Transverse colon (tissue), 4 donors: ENCODE results near the gene MAMDC4. TPM values are rescaled to one million over a fixed set of nuclear protein-coding genes. Genes with fewer than 3 reads are reported as not detected.

ENCODE experiments used
- DNase-seq: peaks from one replicate; pipeline ENCODE4 v3.0.0-alpha.2; 2019
- H3K27ac ChIP-seq, 4 donors: fragments of 200-600 bp; sonication (generic); 2 replicates each; pipeline ENCODE4 v1.5.1; 2016 to 2018; ENCODE audit warnings: inconsistent platforms in 4 of 4
- H3K27me3 ChIP-seq: fragments of 200-600 bp; sonication (generic); 2 replicates; pipeline ENCODE4 v1.5.1; 2017; ENCODE audit warnings: inconsistent platforms
- H3K36me3 ChIP-seq, 4 donors: fragments of 200-600 bp; sonication (generic); 2 replicates each; pipeline ENCODE4 v1.5.1; 2017 to 2019; ENCODE audit warnings: inconsistent platforms in 4 of 4
- H3K4me1 ChIP-seq, 4 donors: fragments of 200-600 bp; sonication (generic); 2 replicates each; pipeline ENCODE4 v1.5.1; 2017 to 2020; ENCODE audit warnings: inconsistent platforms in 4 of 4
- H3K4me3 ChIP-seq, 4 donors: fragments of 200-600 bp; sonication (generic); 1 replicate in 1 of 4; 2 replicates in 3 of 4; pipeline versions ENCODE4 v1.5.1 to v1.6.1; 2017 to 2019; ENCODE audit warnings: inconsistent platforms in 4 of 4
- H3K9me3 ChIP-seq, 2 donors: fragments of 200-600 bp; sonication (generic); 2 replicates each; pipeline ENCODE4 v1.5.1; 2017 to 2019; ENCODE audit warnings: inconsistent platforms in 2 of 2
- CTCF ChIP-seq, 5 experiments: fragments of 200-600 bp in 3 of 5; fragments of 450-650 bp in 2 of 5; sonication (generic) in 3 of 5; IDR thresholded peaks; 1 replicate in 2 of 5; 2 replicates in 3 of 5; pipeline ENCODE4 v1.5.1; 2016 to 2017; ENCODE audit warnings: antibody characterized with exemption in 5 of 5, inconsistent platforms in 3 of 5, mild to moderate bottlenecking in 2 of 5, moderate library complexity in 1 of 5
- EP300 ChIP-seq: sonication (generic); formaldehyde crosslinking; IDR thresholded peaks from one replicate; pipeline ENCODE4 v1.6.1; 2017; ENCODE audit warnings: antibody characterized with exemption, low read depth
- POLR2A ChIP-seq: fragments of 450-650 bp; IDR thresholded peaks from one replicate; pipeline ENCODE4 v1.6.1; 2016; ENCODE audit warnings: antibody characterized with exemption, mild to moderate bottlenecking, moderate library complexity
- POLR2AphosphoS5 ChIP-seq, 3 donors: sonication (generic); formaldehyde crosslinking; IDR thresholded peaks; one replicate each; pipeline ENCODE4 v1.6.1; 2016; ENCODE audit warnings: antibody characterized with exemption in 3 of 3
- WGBS, 2 donors: methylation state at CpG; one replicate each; pipeline ENCODE4 v1.1.5; 2018; ENCODE audit warnings: low coverage in 1 of 2; 5-methylcytosine and 5-hydroxymethylcytosine counted together
- in situ Hi-C, 4 donors: fragments of 200-750 bp; cut with MboI; loops; one replicate each; pipeline versions ENCODE4 v1.15.0 to v1.15.1; 2017; ENCODE audit warnings: low sequenced_read_pairs in 3 of 4, low pct_ligation_motif_present in 1 of 4, low pct_unique_long_range_greater_than_20kb in 1 of 4
- intact Hi-C: fragments of 100-400 bp; cut with DNase I; formaldehyde crosslinking; loops from one replicate; pipeline ENCODE4 v1.15.1; 2023; ENCODE audit warnings: low total_unique reads
- small RNA-seq, 4 donors: library from RNA; depleted of rRNA; stranded (forward); fragments of <200 nt; gene quantifications; one replicate each; pipeline ENCODE3, GENCODE V24; 2016
- total RNA-seq, 4 donors: library from RNA; depleted of rRNA; stranded (reverse); fragments of >200 nt; gene quantifications; one replicate each; pipeline ENCODE4 v1.1.0, GENCODE V29; 2016

Gene MAMDC4
- total RNA-seq, 4 donors from 2014 or later, result 11.4 to 52.5 (median 23.2) TPM

- TF ChIP-seq POLR2A (no peak), POLR2AphosphoS5 (IDR thresholded peaks at IDR 0.05) (no peak), CTCF (IDR thresholded peaks at IDR 0.05) (no peak), EP300 (no peak)
- DNase-seq, result no peak
- in situ Hi-C loops, result no loop called here
- no peak overlapping the region for H3K27ac ChIP-seq
- peaks cover 10 to 20% (median 18%) of the 10 kb centered on the region in 4 donors for H3K4me1 ChIP-seq
- intact Hi-C loops, result no loop called here
- H3K36me3 ChIP-seq, result peaks cover 0 to 12% (median 5%) of the 10 kb centered on the region in 4 donors
- 92% methylated on average over 27 of the region's 29 CpGs; no CpG with 5 or more reads in 1 of the 2 donors for WGBS, 2 donors
- H3K4me3 ChIP-seq, result no peak overlapping the region
- H3K9me3 ChIP-seq, result no peaks in the 10 kb centered on the region
- H3K27me3 ChIP-seq, result no peaks in the 10 kb centered on the region
Measured at GRCh38 chr9:136907011-136907914, 55.1 kb downstream of the MAMDC4 start.

Small RNAs within 50 kb of the gene (small RNA-seq; reads per million reads assigned to genes)
- gene MIR4292, result 0 reads per million in 4 donors
- gene MIR4479, result 0 to 0.14 (median 0) reads per million in 4 donors

Other genes starting within 250 kb of the MAMDC4 start
- 10 to 100 TPM; 12.3 to 64.7 (median 33.6) TPM for gene EGFL7, start 189.4 kb upstream of the MAMDC4 start, total RNA-seq
- gene AGPAT2, start 164.9 kb upstream of the MAMDC4 start, total RNA-seq, result 100 to 1,000 TPM; 245 to 441 (median 290) TPM
- 10 to 100 TPM in 1 of 4 donors, 1 to 10 TPM in 3; 3.5 to 12.3 (median 3.9) TPM for gene DIPK1B, start 139.8 kb upstream of the MAMDC4 start, total RNA-seq
- 10 to 100 TPM in 1 of 4 donors, 1 to 10 TPM in 2, under 1 TPM in 1; 0.96 to 33.6 (median 3.3) TPM for gene LCN10, start 109.4 kb upstream of the MAMDC4 start, total RNA-seq
- 1 to 10 TPM in 2 of 4 donors, not detected in 2; 1.1 to 2.9 TPM for gene LCN6, start 103.8 kb upstream of the MAMDC4 start, total RNA-seq
- gene LCN8, start 94.1 kb upstream of the MAMDC4 start, total RNA-seq, result not detected
- 10 to 100 TPM in 1 of 4 donors, 1 to 10 TPM in 1, not detected in 2; 6.4 to 11.9 TPM for gene LCN15, start 87.8 kb upstream of the MAMDC4 start, total RNA-seq
- gene TMEM141, start 61.0 kb upstream of the MAMDC4 start, total RNA-seq, result 100 to 1,000 TPM; 179 to 392 (median 224) TPM
- 100 to 1,000 TPM in 1 of 4 donors, 10 to 100 TPM in 3; 25.2 to 161 (median 63.5) TPM for gene CCDC183, start 56.0 kb upstream of the MAMDC4 start, total RNA-seq
- gene RABL6, start 44.4 kb upstream of the MAMDC4 start, total RNA-seq, result 100 to 1,000 TPM in 3 of 4 donors, 10 to 100 TPM in 1; 71.3 to 227 (median 160) TPM
- gene AJM1, start 9.9 kb upstream of the MAMDC4 start, total RNA-seq, result 10 to 100 TPM in 3 of 4 donors, 1 to 10 TPM in 1; 9.8 to 26.5 (median 17.0) TPM
- 100 to 1,000 TPM in 2 of 4 donors, 10 to 100 TPM in 2; 69.7 to 134 (median 107) TPM for gene PHPT1, start 2.9 kb upstream of the MAMDC4 start, total RNA-seq
- 100 to 1,000 TPM; 353 to 618 (median 555) TPM for gene EDF1, start 14.0 kb downstream of the MAMDC4 start, total RNA-seq
- 10 to 100 TPM; 12.5 to 60.6 (median 13.8) TPM for gene TRAF2, start 34.2 kb downstream of the MAMDC4 start, total RNA-seq
- 100 to 1,000 TPM; 294 to 820 (median 446) TPM for gene FBXW5, start 92.4 kb downstream of the MAMDC4 start, total RNA-seq
- 1 to 10 TPM in 3 of 4 donors, not detected in 1; 4.3 to 7.9 (median 6.4) TPM for gene C8G, start 92.9 kb downstream of the MAMDC4 start, total RNA-seq
- gene LCN12, start 99.9 kb downstream of the MAMDC4 start, total RNA-seq, result 10 to 100 TPM in 1 of 4 donors, 1 to 10 TPM in 3; 1.2 to 52.7 (median 5.5) TPM
- 10 to 100 TPM in 3 of 4 donors, 1 to 10 TPM in 1; 6.8 to 59.1 (median 17.8) TPM for gene PTGDS, start 125.2 kb downstream of the MAMDC4 start, total RNA-seq
- gene LCNL1, start 130.6 kb downstream of the MAMDC4 start, total RNA-seq, result under 1 TPM in 2 of 4 donors, not detected in 2; 0.27 to 0.75 TPM
- 10 to 100 TPM; 49.3 to 85.2 (median 66.0) TPM for gene PAXX, start 140.1 kb downstream of the MAMDC4 start, total RNA-seq
- 1 to 10 TPM in 2 of 4 donors, not detected in 2; 2.5 to 3.8 TPM for gene CLIC3, start 144.2 kb downstream of the MAMDC4 start, total RNA-seq
- gene ABCA2, start 175.9 kb downstream of the MAMDC4 start, total RNA-seq, result 100 to 1,000 TPM in 2 of 4 donors, 10 to 100 TPM in 2; 51.1 to 204 (median 96.5) TPM
- not detected for gene FUT7, start 179.7 kb downstream of the MAMDC4 start, total RNA-seq
- gene NPDC1, start 193.8 kb downstream of the MAMDC4 start, total RNA-seq, result 100 to 1,000 TPM in 2 of 4 donors, 10 to 100 TPM in 2; 58.0 to 972 (median 274) TPM
- 10 to 100 TPM in 3 of 4 donors, 1 to 10 TPM in 1; 3.6 to 17.1 (median 14.1) TPM for gene ENTPD2, start 201.7 kb downstream of the MAMDC4 start, total RNA-seq
- 10 to 100 TPM in 1 of 4 donors, 1 to 10 TPM in 2, under 1 TPM in 1; 0.37 to 37.2 (median 3.3) TPM for gene SAPCD2, start 218.2 kb downstream of the MAMDC4 start, total RNA-seq
- 10 to 100 TPM in 2 of 4 donors, 1 to 10 TPM in 2; 6.4 to 28.8 (median 11.7) TPM for gene UAP1L1, start 225.2 kb downstream of the MAMDC4 start, total RNA-seq
- gene MAN1B1, start 234.6 kb downstream of the MAMDC4 start, total RNA-seq, result 100 to 1,000 TPM in 1 of 4 donors, 10 to 100 TPM in 3; 56.5 to 106 (median 70.0) TPM